Measurements from ENCODE around the gene GBX1.

- TF ChIP-seq POLR2A (IDR thresholded peaks at IDR 0.05; ENCODE audit: low read length), result no peak
- TF ChIP-seq KDM5A (IDR thresholded peaks at IDR 0.05), result no peak
- TF ChIP-seq CTCF (IDR thresholded peaks at IDR 0.05), result no peak
- no peak for TF ChIP-seq RFX5 (IDR thresholded peaks at IDR 0.05)
- TF ChIP-seq FOSL2 (IDR thresholded peaks at IDR 0.05), result no peak
- TF ChIP-seq FOSL2 (CRISPR knock-in tag; IDR thresholded peaks at IDR 0.05), result no peak
- no peak for TF ChIP-seq MYC (IDR thresholded peaks at IDR 0.05; ENCODE audit: borderline replicate concordance, low read length)
- no peak for TF ChIP-seq EHMT2 (IDR thresholded peaks at IDR 0.05; ENCODE audit: low read depth)
- no peak for TF ChIP-seq MAFK (IDR thresholded peaks at IDR 0.05; ENCODE audit: partially characterized antibody)
- no peak for TF ChIP-seq JUN (IDR thresholded peaks at IDR 0.05)
- TF ChIP-seq BHLHE40 (IDR thresholded peaks at IDR 0.05; ENCODE audit: low read depth, low read length), result no peak
These were observed 57.1 kb downstream of the GBX1 start for GRCh38 chr7:151110236-151110940.
